Measurements from ENCODE around the gene SYNRG. TPM values are rescaled to one million over a fixed set of nuclear protein-coding genes. Genes with fewer than 3 reads are reported as not detected.

Gene SYNRG
- total and polyA plus RNA-seq, 2 of the 13 experiments (the other 11 are each of a cell fraction or from before 2014, with no cell fraction given): 7.3 to 8.7 TPM

DNA sequence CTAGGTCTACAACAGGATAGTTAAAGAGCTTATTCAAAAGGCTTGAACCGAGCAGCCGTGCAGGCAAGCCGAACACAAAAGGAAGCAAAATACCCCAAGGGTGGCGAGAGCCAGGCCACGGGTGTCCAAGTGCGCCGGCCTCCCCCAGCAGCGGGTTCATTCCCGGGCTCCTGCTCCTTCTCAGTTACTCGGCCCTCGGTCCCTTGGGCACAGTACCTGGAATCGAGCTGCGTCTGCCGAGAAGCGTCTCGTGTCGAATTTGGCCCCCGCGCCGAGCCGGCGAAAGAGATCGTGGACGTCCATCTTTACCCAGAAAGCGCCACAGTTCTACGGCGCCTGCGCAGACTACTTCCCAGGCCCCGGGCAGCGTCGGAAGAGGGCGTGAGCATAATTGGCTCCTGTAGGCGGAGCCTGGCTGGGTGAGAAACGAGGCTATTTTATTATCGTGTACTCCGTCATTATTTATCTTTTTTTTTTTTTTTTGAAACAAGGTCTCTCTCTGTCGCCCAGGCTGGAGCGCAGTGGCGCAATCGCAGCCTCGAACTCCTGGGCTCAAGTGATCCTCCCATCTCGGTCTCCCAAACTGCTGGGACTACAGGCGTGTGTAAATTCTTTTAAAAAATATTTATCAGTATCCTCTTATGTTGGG is 34.0 kb upstream of the SYNRG start, which contains the start of gene DDX52 (continued):
- TF ChIP-seq ZUFSP (CRISPR knock-in tag; IDR thresholded peaks at IDR 0.05; ENCODE audit: borderline replicate concordance) (no peak), ZNF510 (CRISPR knock-in tag; IDR thresholded peaks at IDR 0.05; ENCODE audit: low read depth) (no peak), ARNT (IDR thresholded peaks at IDR 0.05) (no peak), HNRNPH1 (optimal IDR thresholded peaks at IDR 0.05; ENCODE audit: low read depth, low read length) (no peak), ATF7-NPFF (CRISPR knock-in tag; IDR thresholded peaks at IDR 0.05; ENCODE audit: low read depth) (0 out of 2 replicates have a peak, but pooled peaks have one; percentile 34), SNAPC2 (CRISPR knock-in tag; IDR thresholded peaks at IDR 0.05) (no peak), SNRNP70 (IDR thresholded peaks at IDR 0.05; ENCODE audit: low read depth, low read length) (no peak), RFX5 (IDR thresholded peaks at IDR 0.05; ENCODE audit: low read depth, low read length) (no peak), AFF4 (CRISPR knock-in tag; IDR thresholded peaks at IDR 0.05) (no peak), MXD4 (CRISPR knock-in tag; IDR thresholded peaks at IDR 0.05) (no peak), MIER2 (CRISPR knock-in tag; IDR thresholded peaks at IDR 0.05) (no peak), HOXA9 (CRISPR knock-in tag; IDR thresholded peaks at IDR 0.05; ENCODE audit: borderline replicate concordance) (no peak), ZFP90 (CRISPR knock-in tag; IDR thresholded peaks at IDR 0.05; ENCODE audit: borderline replicate concordance) (0 out of 2 replicates have a peak, but pooled peaks have one; percentile 53), ZNF564 (CRISPR knock-in tag; IDR thresholded peaks at IDR 0.05) (no peak), ZNF335 (CRISPR knock-in tag; IDR thresholded peaks at IDR 0.05) (no peak), ATF1 (CRISPR knock-in tag; IDR thresholded peaks at IDR 0.05) (no peak), ZNF331 (CRISPR knock-in tag; IDR thresholded peaks at IDR 0.05) (no peak), HNF1B (CRISPR knock-in tag; IDR thresholded peaks at IDR 0.05) (no peak), MATR3 (CRISPR knock-in tag; IDR thresholded peaks at IDR 0.05) (no peak), CREM (IDR thresholded peaks at IDR 0.05) (no peak), CREM (CRISPR knock-in tag; IDR thresholded peaks at IDR 0.05) (no peak), ZBTB42 (CRISPR knock-in tag; IDR thresholded peaks at IDR 0.05) (no peak), GABPB1 (CRISPR knock-in tag; IDR thresholded peaks at IDR 0.05) (peak; percentile 52; the same call in 1 of the 2 replicates)
- TF ChIP-seq, protein P1, sequence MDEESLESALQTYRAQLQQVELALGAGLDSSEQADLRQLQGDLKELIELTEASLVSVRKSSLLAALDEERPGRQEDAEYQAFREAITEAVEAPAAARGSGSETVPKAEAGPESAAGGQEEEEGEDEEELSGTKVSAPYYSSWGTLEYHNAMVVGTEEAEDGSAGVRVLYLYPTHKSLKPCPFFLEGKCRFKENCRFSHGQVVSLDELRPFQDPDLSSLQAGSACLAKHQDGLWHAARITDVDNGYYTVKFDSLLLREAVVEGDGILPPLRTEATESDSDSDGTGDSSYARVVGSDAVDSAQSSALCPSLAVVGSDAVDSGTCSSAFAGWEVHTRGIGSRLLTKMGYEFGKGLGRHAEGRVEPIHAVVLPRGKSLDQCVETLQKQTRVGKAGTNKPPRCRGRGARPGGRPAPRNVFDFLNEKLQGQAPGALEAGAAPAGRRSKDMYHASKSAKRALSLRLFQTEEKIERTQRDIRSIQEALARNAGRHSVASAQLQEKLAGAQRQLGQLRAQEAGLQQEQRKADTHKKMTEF (CRISPR knock-in tag; IDR thresholded peaks at IDR 0.05): no peak; the same call in 1 of the 2 replicates

Data from HepG2 (cell line).